ENCODE results near the gene RNF166. TPM values are rescaled to one million over a fixed set of nuclear protein-coding genes. Genes with fewer than 3 reads are reported as not detected.

RNF166 gene
- total RNA-seq, 2 donors from 2014 or later, result 29.1 to 49.4 TPM

DNA sequence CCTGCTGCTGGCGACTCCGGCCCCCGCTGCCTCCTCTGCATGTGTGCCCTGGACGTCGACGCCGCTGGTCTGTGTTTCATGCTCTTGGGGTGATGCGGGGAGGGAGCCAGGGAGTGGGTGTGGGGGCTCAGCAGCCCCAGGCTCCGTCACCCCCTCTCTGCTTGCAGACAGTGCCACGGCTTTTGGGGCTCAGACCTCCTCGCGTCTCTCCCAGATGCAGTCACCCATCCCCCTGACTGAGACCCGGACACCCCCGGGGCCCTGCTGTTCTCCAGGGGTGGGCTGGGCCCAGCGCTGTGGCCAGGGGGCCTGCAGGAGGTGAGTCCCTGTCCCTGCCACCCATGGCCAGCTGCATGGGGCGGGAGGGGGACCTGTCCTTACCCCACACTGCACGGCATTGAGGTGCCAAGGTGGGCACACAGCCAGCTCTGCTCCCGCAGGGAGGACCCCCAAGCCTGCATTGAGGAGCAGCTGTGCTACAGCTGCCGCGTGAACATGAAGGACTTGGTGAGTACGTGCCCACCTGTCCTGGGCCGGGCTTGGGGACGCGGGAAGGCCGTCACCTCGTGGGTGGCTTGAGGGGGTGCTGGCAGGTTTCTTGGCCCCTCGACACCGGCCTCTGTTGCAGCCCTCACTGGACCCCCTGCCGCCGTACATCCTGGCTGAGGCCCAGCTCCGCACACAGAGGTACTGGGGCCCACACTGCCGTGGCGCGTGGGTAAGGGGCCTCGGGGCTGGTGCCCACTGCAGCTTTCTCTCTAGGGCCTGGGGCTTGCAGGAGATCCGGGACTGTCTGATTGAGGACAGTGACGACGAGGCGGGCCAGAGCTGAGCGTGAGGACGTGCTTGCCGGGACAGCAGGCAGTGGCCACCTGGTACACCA lies 8.5 kb upstream of the RNF166 start:
- ATAC-seq (no peak), DNase-seq (ENCODE audit: low spot score) (no peak)
- Mint-ChIP-seq H3K4me3 (no peak overlapping the region), H3K4me1 (ENCODE audit: low read depth in 2 of 2) (peaks cover 0 to 19% of the 10 kb centered on the region in 2 donors), H3K27me3 (no peaks in the 10 kb centered on the region), H3K27ac (no peak overlapping the region), H3K36me3 (no peaks in the 10 kb centered on the region), H3K9me3 (no peaks in the 10 kb centered on the region)

DNA sequence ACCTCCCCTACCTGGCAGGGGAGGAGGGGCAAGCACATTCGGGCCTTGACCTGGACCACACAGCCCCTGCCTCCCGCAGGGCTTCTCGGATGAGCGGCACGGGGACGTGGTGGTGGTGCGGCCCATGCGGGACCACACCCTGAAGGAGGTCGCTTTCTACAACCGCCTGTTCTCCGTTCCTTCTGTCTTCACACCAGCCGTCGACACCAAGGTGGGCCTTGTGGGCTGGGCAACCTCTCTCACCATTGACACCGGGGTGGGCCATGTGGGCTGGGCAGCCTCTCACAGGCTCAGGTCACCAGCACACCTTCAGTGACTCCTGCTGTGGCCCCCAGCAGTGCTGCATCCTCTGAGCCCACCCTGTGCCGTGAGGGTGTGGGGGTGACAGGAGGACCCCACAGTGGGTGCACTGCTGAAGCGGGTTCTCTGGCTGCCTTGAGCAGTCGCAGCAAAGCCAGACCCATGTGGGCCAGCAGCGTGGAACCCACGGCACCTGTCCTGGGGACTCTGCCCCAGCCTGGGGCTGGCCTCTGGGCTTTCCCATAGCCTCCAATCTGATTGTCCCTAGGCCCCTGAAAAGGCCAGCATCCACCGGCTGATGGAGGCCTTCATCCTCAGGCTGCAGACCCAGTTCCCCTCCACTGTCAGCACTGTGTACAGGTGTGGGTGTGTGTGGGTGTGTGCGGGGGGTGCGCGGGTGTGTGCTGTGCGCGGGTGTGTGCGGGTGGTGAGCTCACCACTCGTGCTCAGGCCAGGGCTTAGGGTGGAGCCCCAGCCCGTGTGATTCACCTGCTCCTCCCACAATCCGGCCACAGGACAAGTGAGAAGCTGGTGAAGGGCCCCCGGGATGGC lies 7.6 kb upstream of the RNF166 start:
- no peak for DNase-seq (ENCODE audit: low spot score)
- Mint-ChIP-seq H3K27ac (no peak overlapping the region), H3K36me3 (no peaks in the 10 kb centered on the region), H3K27me3 (no peaks in the 10 kb centered on the region), H3K4me1 (ENCODE audit: low read depth in 2 of 2) (peaks cover 0 to 19% of the 10 kb centered on the region in 2 donors), H3K4me3 (no peak overlapping the region), H3K9me3 (no peaks in the 10 kb centered on the region)
- no peak for ATAC-seq

DNA sequence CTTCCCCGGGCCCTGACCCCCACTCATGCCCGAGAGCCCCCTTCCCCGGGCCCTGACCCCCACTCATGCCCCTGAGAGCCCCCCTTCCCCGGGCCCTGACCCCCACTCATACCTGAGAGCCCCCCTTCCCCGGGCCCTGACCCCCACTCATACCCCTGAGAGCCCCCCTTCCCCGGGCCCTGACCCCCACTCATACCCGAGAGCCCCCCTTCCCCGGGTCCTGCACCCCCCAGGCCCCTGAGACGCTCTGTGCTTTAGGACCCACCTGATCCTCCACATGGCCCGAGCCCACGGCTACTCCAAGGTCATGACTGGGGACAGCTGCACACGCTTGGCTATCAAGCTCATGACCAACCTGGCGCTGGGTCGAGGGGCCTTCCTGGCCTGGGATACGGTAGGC lies 6.8 kb upstream of the RNF166 start:
- DNase-seq (ENCODE audit: low spot score), result no peak
- Mint-ChIP-seq H3K4me1 (ENCODE audit: low read depth in 2 of 2) (peaks cover 0 to 19% of the 10 kb centered on the region in 2 donors), H3K4me3 (no peak overlapping the region), H3K27ac (no peak overlapping the region), H3K27me3 (no peaks in the 10 kb centered on the region), H3K9me3 (no peaks in the 10 kb centered on the region), H3K36me3 (no peaks in the 10 kb centered on the region)
- no peak for ATAC-seq

DNA sequence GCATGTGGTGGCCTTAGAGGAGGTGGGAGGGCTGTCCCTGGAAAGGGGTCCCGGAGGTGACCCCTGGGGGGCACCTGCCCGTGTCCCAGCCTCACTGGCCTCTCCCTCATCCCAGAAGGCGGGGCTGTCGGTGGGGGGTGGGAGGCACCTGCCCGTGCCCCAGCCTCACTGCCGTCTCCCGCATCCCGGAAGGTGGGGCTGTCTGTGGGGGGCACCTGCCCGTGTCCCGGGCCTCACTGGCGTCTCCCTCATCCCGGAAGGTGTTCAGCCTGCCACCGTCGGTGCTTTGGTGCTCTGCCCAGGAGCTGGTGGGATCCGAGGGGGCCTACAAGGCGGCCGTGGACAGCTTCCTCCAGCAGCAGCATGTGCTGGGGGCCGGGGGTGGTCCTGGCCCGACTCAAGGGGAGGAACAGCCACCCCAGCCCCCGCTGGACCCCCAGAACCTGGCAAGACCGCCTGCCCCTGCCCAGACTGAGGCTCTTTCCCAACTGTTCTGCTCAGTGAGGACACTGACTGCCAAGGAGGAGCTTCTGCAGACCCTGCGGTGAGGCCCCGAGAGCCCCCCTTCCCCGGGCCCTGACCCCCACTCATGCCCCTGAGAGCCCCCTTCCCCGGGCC lies 6.3 kb upstream of the RNF166 start:
- Mint-ChIP-seq H3K27me3 (no peaks in the 10 kb centered on the region), H3K27ac (no peak overlapping the region), H3K4me1 (ENCODE audit: low read depth in 2 of 2) (peaks cover 2 to 17% of the 10 kb centered on the region in 2 donors), H3K4me3 (no peak overlapping the region), H3K9me3 (no peaks in the 10 kb centered on the region), H3K36me3 (no peaks in the 10 kb centered on the region)
- ATAC-seq (no peak), DNase-seq (ENCODE audit: low spot score) (no peak)

DNA sequence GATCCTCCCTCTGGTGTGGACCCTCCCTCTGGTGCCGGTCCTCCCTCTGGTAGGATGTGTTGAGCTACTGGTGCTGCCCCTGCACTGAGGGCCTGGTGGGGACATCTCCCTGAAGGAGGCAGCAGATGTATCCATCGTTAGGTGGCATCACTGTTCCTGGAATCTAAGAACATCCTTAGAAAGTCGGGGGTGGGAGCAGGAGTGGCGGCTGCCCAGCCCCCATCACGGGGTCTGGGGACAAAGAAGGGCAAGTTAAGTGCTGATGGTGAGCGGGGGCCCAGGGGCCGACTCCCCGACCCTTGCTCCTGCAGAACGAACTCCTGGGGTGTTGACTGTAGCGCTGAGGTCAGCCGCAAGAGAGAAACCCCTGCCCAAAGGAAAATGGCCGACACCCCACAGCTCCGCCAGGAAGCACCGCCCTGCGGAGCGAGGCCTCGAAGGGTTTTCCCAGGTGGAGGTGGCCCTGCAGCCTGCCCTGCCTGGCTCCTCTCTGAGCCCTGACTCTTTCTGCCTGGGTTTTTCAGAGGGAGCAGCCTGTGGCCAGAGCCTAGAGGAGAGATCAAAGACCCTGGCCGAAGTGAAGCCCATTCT lies 5.6 kb upstream of the RNF166 start:
- DNase-seq (ENCODE audit: low spot score), result no peak
- H3K27ac Mint-ChIP-seq, result no peak overlapping the region

DNA sequence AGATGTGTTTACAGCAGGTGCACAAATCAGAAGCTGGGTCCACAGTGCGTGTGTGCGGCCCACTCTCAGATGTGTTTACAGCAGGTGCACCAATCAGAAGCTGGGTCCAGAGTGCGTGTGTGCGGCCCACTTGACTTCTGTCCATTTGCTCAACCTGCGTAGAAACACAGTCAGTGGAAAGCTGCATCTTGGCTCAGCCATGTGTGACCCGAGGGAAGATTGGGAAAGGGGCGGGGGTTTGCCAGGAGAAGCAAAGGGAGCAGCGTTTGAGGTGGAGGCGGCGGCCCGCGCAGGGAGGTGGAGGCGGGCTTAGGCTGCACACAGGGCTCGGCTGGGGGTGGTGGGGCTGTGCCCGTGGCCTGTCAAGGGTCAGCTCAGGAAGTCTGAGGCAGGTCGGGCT lies 4.3 kb upstream of the RNF166 start:
- Mint-ChIP-seq H3K27ac (no peak overlapping the region), H3K4me1 (ENCODE audit: low read depth in 2 of 2) (peaks cover 8 to 22% of the 10 kb centered on the region in 2 donors), H3K9me3 (no peaks in the 10 kb centered on the region), H3K27me3 (no peaks in the 10 kb centered on the region), H3K36me3 (no peaks in the 10 kb centered on the region), H3K4me3 (no peak overlapping the region)
- DNase-seq (ENCODE audit: low spot score), result no peak
- no peak for ATAC-seq

More for the DNA sequence above, 5.6 kb upstream of the RNF166 start:
- Mint-ChIP-seq H3K4me3 (no peak overlapping the region), H3K27me3 (no peaks in the 10 kb centered on the region), H3K36me3 (no peaks in the 10 kb centered on the region), H3K9me3 (no peaks in the 10 kb centered on the region), H3K4me1 (ENCODE audit: low read depth in 2 of 2) (peaks cover 8 to 21% of the 10 kb centered on the region in 2 donors)
- ATAC-seq, result no peak

DNA sequence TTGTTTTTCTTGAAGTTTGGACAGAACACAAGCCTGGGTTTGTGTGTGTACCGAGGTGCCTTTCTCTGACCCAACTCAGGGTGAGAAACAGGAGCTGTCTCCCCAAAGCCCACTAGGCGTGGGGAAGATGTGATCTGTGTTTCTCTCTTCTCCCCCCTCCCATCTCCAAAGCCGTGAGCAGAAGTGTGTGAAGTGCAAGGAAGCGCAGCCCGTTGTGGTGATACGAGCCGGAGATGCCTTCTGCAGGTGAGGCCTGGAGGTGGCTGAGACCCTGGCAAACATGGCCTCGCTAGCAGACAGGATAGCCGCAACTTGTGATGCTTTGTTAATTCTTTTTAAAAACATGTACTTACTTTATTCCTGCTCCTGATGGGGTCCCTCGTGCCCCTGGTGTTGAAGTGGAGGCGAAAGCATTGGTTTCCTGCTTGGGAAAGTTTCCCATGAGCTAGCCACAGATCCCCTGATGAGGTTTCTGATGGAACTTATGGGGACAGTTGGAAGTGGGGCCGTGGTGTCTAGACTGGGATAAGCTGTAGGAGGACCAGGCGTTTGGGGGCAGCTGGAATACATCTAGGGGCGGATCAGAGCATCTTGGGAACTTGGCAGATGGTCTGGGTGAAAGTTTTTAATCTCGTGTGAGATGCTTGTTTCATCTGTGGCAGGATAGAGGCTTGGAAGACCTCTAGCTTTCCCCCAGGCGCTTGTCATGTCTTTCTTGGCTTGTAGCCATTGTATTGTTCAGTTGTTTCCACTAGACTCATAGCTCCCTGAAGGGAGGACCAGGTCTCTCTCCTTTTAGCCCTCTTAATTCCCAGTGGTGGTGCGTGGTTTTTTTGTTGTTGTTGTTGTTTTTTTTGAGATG lies 988 bp upstream of the RNF166 start:
- Mint-ChIP-seq H3K9me3 (no peaks in the 10 kb centered on the region), H3K27me3 (no peaks in the 10 kb centered on the region), H3K4me3 (peak overlapping the region; percentile 88), H3K27ac (peak overlapping the region; percentile 53 to 85), H3K4me1 (ENCODE audit: low read depth in 2 of 2) (peaks cover 38 to 45% of the 10 kb centered on the region in 2 donors), H3K36me3 (no peaks in the 10 kb centered on the region)
- DNase-seq (ENCODE audit: low spot score), result no peak
- no peak for ATAC-seq

DNA sequence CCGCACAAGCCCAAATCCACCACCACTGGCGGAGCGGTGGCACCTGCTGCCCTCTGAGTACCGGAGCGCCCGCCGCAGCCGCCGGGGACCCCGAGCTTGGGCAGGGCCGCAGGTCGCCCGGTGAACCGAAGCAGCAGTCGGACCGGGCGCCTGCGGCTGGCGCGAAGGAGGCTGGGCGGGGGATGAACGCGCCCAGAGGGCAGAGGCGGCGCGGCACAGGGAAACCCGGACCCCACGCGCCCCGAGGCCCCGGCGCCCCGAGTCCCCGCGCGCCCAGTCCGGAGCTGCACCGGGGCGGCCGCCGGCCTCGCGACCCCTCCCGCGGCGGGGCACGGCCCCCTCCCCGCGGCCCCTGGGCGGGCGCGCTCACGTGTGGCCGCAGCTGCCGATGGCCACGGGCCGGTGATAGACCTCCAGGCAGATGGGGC lies 393 bp downstream of the RNF166 start:
- DNase-seq (ENCODE audit: low spot score), result no peak
- peak overlapping the region; percentile 85 to 91 for H3K27ac Mint-ChIP-seq
- H3K27me3 Mint-ChIP-seq, result no peaks in the 10 kb centered on the region
- H3K4me3 Mint-ChIP-seq, result peak overlapping the region; percentile 88
- H3K4me1 Mint-ChIP-seq (ENCODE audit: low read depth in 2 of 2), result peaks cover 49% of the 10 kb centered on the region in 2 donors
- no peaks in the 10 kb centered on the region for H3K36me3 Mint-ChIP-seq
- peak; percentile 1 to 14 for ATAC-seq
- H3K9me3 Mint-ChIP-seq, result no peaks in the 10 kb centered on the region

DNA sequence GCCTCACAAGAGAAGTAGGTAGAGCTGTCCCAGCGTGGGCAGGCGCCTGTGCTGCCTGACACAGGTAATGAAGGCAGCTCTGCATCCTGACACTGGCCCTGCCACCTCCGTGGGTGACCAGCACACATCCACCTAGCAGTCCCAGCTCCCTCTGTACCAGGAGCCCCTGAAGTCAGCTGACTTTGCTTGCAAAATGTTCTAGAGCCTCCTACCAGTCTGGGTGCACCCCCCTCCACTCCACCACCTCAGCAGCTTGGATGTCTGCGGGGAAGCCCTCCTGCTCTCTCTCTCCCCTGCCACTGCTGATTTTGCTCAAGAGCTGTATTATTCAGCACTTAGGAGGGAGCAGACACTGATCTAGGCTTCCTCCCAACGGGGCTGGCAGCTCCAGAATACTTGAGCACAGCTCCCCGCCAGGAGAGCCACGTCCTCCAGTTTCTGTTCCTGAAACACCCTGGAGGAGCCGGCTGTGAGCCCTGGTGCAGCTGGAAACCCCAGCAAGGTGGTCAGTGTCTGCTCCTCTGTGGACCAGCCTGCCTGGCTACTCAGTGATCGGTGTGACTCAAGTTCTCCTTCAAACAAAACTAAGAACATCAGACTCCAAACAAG lies 1.0 kb downstream of the RNF166 start:
- DNase-seq (ENCODE audit: low spot score), result no peak
- ATAC-seq, result no peak
- no peaks in the 10 kb centered on the region for H3K36me3 Mint-ChIP-seq
- peak overlapping the region; percentile 85 to 91 for H3K27ac Mint-ChIP-seq
- H3K9me3 Mint-ChIP-seq, result no peaks in the 10 kb centered on the region
- H3K4me3 Mint-ChIP-seq, result peak overlapping the region; percentile 86
- H3K4me1 Mint-ChIP-seq (ENCODE audit: low read depth in 2 of 2), result peaks cover 50 to 54% of the 10 kb centered on the region in 2 donors
- no peaks in the 10 kb centered on the region for H3K27me3 Mint-ChIP-seq

DNA sequence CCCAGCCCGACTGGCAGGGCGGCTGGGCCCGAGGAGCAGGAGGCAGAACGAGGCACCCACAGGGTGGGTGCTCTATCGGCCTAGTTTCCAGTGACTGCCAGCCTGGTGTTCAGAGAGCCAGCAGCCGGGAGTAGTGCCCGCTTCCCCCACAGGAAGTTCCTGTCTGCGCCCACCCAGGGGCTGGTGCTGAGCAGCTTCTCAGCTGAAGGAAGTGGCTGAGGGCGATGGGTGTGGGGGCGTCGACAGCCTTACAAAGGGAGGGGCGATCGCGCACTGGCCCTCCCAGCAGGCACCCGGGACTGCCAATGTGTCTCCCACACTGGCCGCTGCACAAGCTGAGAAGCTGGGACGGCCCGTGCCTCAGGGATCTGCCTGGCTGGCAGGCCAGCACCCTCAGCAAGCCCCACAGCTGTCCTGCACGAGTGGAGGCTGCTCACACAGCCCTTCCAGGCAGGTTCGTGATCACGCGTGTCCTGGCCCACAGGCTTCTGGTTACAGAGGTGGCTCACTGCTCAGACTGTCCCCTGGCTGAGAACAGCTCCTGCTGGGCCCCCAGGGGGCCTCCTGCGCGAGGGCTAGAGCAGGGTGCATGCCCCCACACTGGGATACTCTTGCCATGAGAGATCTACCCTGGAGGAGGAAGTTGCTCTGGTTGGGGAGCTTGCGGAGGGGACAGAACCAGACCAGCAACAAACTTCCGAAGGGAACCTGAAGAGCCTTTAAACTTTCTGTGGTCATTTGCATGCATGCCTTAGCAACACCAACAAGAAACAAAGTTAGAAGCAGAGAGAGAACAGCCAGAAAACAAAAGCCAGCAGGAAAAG lies 2.5 kb downstream of the RNF166 start:
- H3K4me1 Mint-ChIP-seq (ENCODE audit: low read depth in 2 of 2), result peaks cover 57 to 61% of the 10 kb centered on the region in 2 donors
- no peaks in the 10 kb centered on the region for H3K36me3 Mint-ChIP-seq
- H3K27me3 Mint-ChIP-seq, result no peaks in the 10 kb centered on the region
- DNase-seq (ENCODE audit: low spot score), result peak; percentile 85
- ATAC-seq, result peak; percentile 37 to 41
- peak overlapping the region; percentile 75 to 85 for H3K27ac Mint-ChIP-seq
- peak overlapping the region; percentile 86 for H3K4me3 Mint-ChIP-seq
- no peaks in the 10 kb centered on the region for H3K9me3 Mint-ChIP-seq

DNA sequence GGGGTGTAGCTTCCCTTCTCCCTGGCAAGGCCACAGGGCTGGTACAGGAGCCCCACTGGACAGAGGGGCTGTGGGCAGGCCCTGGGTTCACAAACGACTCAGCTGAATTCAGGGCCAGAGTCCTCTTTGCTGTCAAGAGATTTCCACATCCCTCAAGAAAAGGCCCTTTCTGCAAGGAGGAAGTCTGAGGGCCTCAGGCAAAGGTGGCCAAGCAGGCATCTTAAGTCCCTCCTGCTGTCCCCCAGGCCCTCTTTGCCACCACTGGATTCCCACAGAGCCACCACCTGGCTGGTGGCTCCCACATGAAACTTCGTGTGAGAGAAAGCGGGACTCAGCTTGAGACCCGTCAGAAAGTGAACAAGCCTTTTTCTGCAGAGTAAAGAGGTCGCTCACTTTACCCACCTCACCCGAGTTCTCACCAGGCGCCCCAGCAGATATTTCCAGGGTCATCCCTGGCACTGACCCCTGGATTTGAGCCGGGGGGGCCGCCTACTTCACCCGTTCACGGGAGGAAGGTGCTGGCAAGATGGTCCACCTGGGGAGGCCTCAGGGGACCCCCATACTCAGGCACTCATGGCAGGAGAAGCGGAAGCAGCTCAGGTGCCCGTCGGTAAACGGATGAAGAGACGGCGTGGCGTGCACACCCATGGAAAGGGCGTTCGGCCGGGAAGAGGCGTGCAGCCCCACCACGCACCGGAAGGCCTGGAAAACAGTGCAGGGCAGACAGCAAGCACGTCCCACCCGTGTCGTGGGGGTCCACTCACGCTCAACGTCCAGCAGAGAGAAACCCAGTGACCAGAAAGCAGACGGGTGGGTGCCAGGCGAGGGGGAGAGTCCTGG lies 3.6 kb downstream of the RNF166 start:
- no peak for DNase-seq (ENCODE audit: low spot score)

More for the DNA sequence above, 3.6 kb downstream of the RNF166 start:
- peaks cover 58 to 61% of the 10 kb centered on the region in 2 donors for H3K4me1 Mint-ChIP-seq (ENCODE audit: low read depth in 2 of 2)
- no peaks in the 10 kb centered on the region for H3K27me3 Mint-ChIP-seq
- H3K9me3 Mint-ChIP-seq, result no peaks in the 10 kb centered on the region
- H3K4me3 Mint-ChIP-seq, result peak overlapping the region; percentile 86
- H3K27ac Mint-ChIP-seq, result peak overlapping the region; percentile 75 to 85
- ATAC-seq, result no peak
- no peaks in the 10 kb centered on the region for H3K36me3 Mint-ChIP-seq
